Osteocyte (in vitro differentiated cells): ENCODE data around the gene FHIT. TPM values are rescaled to one million over a fixed set of nuclear protein-coding genes. Genes with fewer than 3 reads are reported as not detected.

Source experiments
- DNase-seq: peaks from one replicate; pipeline ENCODE4 v3.0.0; 2021; ENCODE audit warnings: mixed read lengths; ENCODE audit not compliant: unreplicated experiment; ENCODE audit errors: extremely low spot score
- H3K27ac Mint-ChIP-seq: one replicate; pipeline ENCODE4 v1.8.0; 2021; ENCODE audit warnings: mild to moderate bottlenecking, mixed read lengths; ENCODE audit not compliant: unreplicated experiment
- H3K27me3 Mint-ChIP-seq: one replicate; pipeline ENCODE4 v1.8.0; 2021; ENCODE audit warnings: mixed read lengths; ENCODE audit not compliant: unreplicated experiment
- H3K36me3 Mint-ChIP-seq: one replicate; pipeline ENCODE4 v1.8.0; 2021; ENCODE audit warnings: mixed read lengths; ENCODE audit not compliant: unreplicated experiment
- H3K4me1 Mint-ChIP-seq: one replicate; pipeline ENCODE4 v1.8.0; 2021; ENCODE audit warnings: mixed read lengths; ENCODE audit not compliant: unreplicated experiment
- H3K4me3 Mint-ChIP-seq: one replicate; pipeline ENCODE4 v1.8.0; 2021; ENCODE audit warnings: mild to moderate bottlenecking, moderate library complexity, mixed read lengths; ENCODE audit not compliant: unreplicated experiment
- H3K9me3 Mint-ChIP-seq: one replicate; pipeline ENCODE4 v1.8.0; 2021; ENCODE audit warnings: mixed read lengths; ENCODE audit not compliant: unreplicated experiment
- CTCF ChIP-seq: fragments of 200-600 bp; sonication (generic); IDR thresholded peaks from 2 replicates; pipeline ENCODE4 v1.5.0; 2021; ENCODE audit warnings: antibody characterized with exemption, mild to moderate bottlenecking, moderate library complexity
- total RNA-seq: library from RNA; stranded (reverse); gene quantifications from 2 replicates; pipeline ENCODE4 v1.2.1, GENCODE V29; 2021

FHIT gene
- total RNA-seq, 1 donor from 2014 or later = 2.3 TPM

DNA sequence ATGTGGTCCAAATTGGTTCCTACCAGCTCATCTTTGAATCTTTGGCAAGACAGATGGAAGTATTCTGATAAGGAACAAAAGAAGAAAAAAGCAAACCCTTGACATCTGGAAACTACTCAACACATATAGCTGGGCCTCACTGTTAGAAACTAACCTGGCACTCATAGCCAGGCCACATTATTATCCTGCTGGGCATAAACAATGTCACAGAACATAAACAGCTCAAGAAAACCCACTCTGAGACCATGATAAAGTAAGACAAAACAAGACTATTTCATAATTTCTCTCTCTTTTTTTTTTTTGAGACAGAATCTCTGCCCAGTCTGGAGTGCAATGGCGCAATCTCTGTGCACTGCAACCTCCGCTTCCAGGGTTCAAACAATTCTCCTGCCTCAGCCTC lies 1093.2 kb downstream of the FHIT start:
- peaks cover 24% of the 10 kb centered on the region for H3K4me1 Mint-ChIP-seq
- H3K36me3 Mint-ChIP-seq = no peaks in the 10 kb centered on the region
- no peaks in the 10 kb centered on the region for H3K9me3 Mint-ChIP-seq
- no peaks in the 10 kb centered on the region for H3K27me3 Mint-ChIP-seq
- TF ChIP-seq CTCF = no peak
- H3K27ac Mint-ChIP-seq = no peak overlapping the region
- no peak for DNase-seq
- H3K4me3 Mint-ChIP-seq = no peak overlapping the region

GRCh38 chr3:60154011-60154410 lies 1097.2 kb downstream of the FHIT start:
- no peak for TF ChIP-seq CTCF
- peak overlapping the region; percentile 57 for H3K27ac Mint-ChIP-seq
- peaks cover 24% of the 10 kb centered on the region for H3K4me1 Mint-ChIP-seq
- no peaks in the 10 kb centered on the region for H3K36me3 Mint-ChIP-seq
- H3K27me3 Mint-ChIP-seq = no peaks in the 10 kb centered on the region
- DNase-seq = no peak
- H3K9me3 Mint-ChIP-seq = no peaks in the 10 kb centered on the region
- H3K4me3 Mint-ChIP-seq = no peak overlapping the region

DNA sequence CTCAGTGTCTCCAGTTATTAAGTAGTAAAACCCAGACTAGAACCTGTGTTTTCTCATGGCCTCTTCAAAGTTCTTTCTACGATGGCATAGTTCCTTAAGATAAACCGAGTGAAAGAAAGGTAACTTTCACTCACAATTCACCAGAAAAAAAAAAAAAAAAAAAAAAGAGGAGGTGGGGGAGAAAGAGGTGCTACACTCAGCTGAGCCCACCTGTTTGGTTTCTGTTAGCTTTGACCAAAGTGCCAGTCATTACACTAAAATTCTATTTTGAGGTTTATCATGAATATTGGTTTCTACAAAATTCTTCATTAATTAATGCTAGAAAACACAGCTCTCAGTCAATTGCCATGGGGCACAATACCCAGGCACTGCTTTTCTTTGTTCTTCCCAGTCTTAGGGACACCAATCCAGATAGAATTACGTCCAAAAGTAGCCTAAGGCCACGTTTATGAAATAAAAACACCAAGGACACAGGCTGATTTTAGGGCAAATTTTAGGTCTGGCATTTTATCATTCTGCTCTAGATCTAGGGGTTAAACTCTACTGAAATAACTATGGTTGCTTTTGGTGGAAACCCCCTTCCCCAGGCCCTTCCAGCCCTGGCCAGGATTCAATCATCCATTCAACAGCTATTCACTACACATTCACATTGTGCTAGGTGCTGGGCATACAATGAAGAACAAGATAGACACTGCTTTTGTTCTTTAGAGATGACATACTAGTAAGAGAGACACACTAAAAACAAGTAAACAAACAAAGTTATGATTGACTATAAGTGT lies 1097.8 kb downstream of the FHIT start:
- Mint-ChIP-seq H3K4me1 (peaks cover 24% of the 10 kb centered on the region), H3K27ac (peak overlapping the region; percentile 57), H3K4me3 (no peak overlapping the region), H3K36me3 (no peaks in the 10 kb centered on the region), H3K9me3 (no peaks in the 10 kb centered on the region), H3K27me3 (no peaks in the 10 kb centered on the region)
- TF ChIP-seq CTCF = no peak
- DNase-seq = no peak

DNA sequence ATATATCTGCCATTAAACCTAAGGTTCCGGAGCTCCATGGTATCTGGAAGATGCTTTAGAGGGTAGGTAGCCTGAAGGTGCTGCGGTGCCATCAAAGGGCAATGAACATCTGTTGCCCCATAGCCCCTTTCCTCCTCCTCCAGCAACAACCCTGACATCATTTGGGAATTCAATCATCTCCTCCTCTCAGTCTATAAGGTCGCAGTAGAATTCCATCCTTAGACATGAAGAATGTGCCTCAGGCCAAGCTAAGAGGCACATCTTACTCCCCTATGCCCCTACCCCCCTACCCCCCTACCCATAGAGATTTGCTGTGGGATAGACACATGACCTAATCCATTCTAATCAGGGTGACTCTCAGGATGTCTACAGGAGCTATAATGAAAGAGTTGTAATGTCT lies 1101.8 kb downstream of the FHIT start:
- H3K36me3 Mint-ChIP-seq = no peaks in the 10 kb centered on the region
- no peak overlapping the region for H3K27ac Mint-ChIP-seq
- no peak for TF ChIP-seq CTCF
- peaks cover 19% of the 10 kb centered on the region for H3K4me1 Mint-ChIP-seq
- no peaks in the 10 kb centered on the region for H3K27me3 Mint-ChIP-seq
- no peak overlapping the region for H3K4me3 Mint-ChIP-seq
- no peaks in the 10 kb centered on the region for H3K9me3 Mint-ChIP-seq
- DNase-seq = no peak

DNA sequence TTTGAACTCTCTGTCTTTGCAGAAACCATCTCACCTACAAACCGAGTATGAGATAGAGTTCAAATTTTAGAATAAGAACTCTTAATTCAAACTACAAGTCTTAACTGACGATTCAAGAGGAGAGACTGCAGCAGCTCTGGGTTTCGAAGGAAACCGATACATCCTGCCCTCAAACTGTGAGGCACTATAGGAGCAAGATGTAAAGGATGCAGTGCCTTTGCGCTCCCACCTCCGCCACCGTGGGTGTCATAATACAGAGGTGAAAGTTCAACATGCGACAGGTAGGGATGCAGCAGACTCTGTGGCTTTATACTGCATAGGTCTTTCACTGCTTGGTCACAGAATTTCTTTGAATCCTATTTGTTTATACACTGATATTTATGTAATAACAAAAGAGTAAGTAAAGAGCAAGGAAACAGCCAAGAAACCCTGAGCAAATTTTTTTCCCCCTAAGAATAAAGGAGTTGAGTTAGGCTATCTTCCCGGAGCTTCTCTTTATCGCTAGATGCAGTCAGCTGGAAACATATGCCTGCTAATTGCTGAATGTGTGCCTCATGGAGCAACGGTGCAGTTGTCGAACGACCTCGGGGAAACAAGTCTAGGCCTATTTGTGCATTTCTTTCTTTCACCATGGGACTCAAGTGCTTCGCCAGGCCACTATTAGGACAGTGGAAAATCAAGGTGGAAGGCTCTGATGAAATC lies 1103.9 kb downstream of the FHIT start:
- no peaks in the 10 kb centered on the region for H3K9me3 Mint-ChIP-seq
- no peak overlapping the region for H3K4me3 Mint-ChIP-seq
- DNase-seq = no peak
- H3K36me3 Mint-ChIP-seq = no peaks in the 10 kb centered on the region
- H3K27ac Mint-ChIP-seq = no peak overlapping the region
- TF ChIP-seq CTCF = no peak
- no peaks in the 10 kb centered on the region for H3K27me3 Mint-ChIP-seq
- H3K4me1 Mint-ChIP-seq = no peaks in the 10 kb centered on the region
